ENCODE data around the gene PLAU. TPM values are rescaled to one million over a fixed set of nuclear protein-coding genes. Genes with fewer than 3 reads are reported as not detected.

The PLAU gene
- total RNA-seq, 1 donor from 2014 or later: 112 TPM

DNA sequence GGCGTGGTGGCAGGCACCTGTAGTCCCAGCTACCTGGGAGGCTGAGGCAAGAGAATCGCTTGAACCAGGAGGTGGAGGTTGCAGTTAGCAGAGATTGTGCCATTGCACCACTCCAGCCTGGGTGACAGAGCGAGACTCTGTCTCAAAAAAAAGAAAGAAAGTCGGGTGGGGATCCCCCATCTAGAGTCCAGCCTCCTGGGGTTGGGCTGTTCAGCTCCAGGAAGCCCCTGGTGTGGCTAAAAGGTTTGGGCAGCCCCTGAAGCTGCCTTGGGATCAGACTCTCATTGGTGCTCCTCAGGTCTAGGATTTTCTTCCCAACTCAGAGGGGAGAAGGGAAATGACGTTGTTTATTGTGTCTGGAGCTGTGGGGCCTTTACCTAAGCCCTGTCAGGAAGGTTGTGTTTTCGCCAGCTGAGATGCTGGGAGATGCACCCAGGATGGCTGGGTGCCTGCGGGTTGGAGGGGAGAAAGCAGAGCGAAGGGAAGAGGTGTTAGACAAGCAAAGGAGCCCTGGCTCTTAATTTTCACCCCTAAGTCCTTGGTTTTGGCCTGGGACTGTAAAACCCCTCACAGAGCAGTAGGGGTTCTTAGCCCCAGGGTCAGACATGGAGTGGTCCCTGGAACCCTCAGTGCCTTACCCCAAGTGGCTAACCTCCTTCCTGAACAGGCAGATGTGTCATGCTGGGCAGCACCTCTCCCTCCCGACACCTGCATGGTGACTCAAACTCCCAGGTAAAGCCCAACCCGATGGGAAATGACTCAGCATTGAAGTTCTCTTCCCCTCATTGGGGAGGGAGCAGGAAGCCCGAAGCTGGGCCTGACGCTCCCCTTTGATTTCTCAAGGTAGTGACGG, 21.1 kb downstream of the PLAU start:
- H3K4me1 Mint-ChIP-seq (ENCODE audit: unreplicated experiment): peaks cover 9% of the 10 kb centered on the region
- no peaks in the 10 kb centered on the region for H3K9me3 Mint-ChIP-seq (ENCODE audit: unreplicated experiment)
- no peaks in the 10 kb centered on the region for H3K36me3 Mint-ChIP-seq (ENCODE audit: unreplicated experiment)
- H3K27ac Mint-ChIP-seq (ENCODE audit: unreplicated experiment): no peak overlapping the region
- TF ChIP-seq, protein P1, sequence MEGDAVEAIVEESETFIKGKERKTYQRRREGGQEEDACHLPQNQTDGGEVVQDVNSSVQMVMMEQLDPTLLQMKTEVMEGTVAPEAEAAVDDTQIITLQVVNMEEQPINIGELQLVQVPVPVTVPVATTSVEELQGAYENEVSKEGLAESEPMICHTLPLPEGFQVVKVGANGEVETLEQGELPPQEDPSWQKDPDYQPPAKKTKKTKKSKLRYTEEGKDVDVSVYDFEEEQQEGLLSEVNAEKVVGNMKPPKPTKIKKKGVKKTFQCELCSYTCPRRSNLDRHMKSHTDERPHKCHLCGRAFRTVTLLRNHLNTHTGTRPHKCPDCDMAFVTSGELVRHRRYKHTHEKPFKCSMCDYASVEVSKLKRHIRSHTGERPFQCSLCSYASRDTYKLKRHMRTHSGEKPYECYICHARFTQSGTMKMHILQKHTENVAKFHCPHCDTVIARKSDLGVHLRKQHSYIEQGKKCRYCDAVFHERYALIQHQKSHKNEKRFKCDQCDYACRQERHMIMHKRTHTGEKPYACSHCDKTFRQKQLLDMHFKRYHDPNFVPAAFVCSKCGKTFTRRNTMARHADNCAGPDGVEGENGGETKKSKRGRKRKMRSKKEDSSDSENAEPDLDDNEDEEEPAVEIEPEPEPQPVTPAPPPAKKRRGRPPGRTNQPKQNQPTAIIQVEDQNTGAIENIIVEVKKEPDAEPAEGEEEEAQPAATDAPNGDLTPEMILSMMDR (IDR thresholded peaks at IDR 0.05): no peak
- no peaks in the 10 kb centered on the region for H3K27me3 Mint-ChIP-seq (ENCODE audit: unreplicated experiment)
- H3K4me3 Mint-ChIP-seq (ENCODE audit: unreplicated experiment): no peak overlapping the region
- no peak for DNase-seq (ENCODE audit: extremely low spot score, unreplicated experiment)

DNA sequence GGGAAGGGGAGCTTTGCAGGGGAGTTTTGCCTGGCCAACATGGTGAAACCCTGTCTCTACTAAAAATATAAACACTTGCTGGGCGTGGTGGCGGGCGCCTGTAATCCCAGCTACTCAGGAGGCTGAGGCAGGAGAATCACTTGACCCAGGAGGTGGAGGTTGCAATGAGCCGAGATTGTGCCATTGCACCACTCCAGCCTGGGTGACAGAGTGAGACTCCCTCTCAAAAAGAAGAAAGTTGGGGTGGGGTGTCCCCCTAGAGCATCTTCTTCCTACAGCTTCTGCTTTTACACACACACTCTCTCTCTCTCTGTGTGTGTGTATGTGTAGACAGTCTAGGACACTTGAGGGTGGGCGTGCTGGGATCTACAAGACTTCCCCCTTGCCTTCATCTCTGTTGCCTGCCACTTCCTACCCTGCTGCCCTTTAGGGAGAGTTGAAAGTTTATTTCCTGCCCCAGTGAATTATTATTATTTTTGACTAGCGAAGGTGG, 21.7 kb downstream of the PLAU start:
- no peak for DNase-seq (ENCODE audit: extremely low spot score, unreplicated experiment)
- peaks cover 14% of the 10 kb centered on the region for H3K4me1 Mint-ChIP-seq (ENCODE audit: unreplicated experiment)
- H3K27ac Mint-ChIP-seq (ENCODE audit: unreplicated experiment): no peak overlapping the region
- TF ChIP-seq, protein P1 (IDR thresholded peaks at IDR 0.05): no peak
- H3K4me3 Mint-ChIP-seq (ENCODE audit: unreplicated experiment): no peak overlapping the region
- H3K36me3 Mint-ChIP-seq (ENCODE audit: unreplicated experiment): no peaks in the 10 kb centered on the region
- H3K27me3 Mint-ChIP-seq (ENCODE audit: unreplicated experiment): no peaks in the 10 kb centered on the region
- H3K9me3 Mint-ChIP-seq (ENCODE audit: unreplicated experiment): no peaks in the 10 kb centered on the region

DNA sequence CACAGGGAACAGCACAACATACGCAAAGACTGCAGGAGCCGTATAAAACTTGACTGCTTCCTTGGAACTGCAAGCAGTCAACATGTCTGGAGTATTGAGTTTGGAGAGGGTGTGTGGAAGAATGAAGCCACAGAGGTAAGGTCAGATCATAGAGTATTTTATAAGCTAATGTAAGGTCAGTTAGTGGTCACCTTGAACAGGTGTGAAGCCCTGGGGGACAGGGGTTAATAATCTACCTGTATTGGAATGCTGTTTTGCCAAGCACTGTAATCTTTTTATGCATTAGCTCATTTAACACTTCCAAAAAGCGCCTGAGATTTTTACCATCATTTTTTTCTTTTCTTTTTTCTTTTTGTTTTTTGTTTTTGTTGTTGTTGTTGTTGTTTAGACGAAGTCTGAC, 23.1 kb downstream of the PLAU start:
- Mint-ChIP-seq H3K9me3 (ENCODE audit: unreplicated experiment) (no peaks in the 10 kb centered on the region), H3K4me3 (ENCODE audit: unreplicated experiment) (no peak overlapping the region), H3K4me1 (ENCODE audit: unreplicated experiment) (peaks cover 27% of the 10 kb centered on the region), H3K36me3 (ENCODE audit: unreplicated experiment) (no peaks in the 10 kb centered on the region), H3K27me3 (ENCODE audit: unreplicated experiment) (no peaks in the 10 kb centered on the region), H3K27ac (ENCODE audit: unreplicated experiment) (no peak overlapping the region)
- TF ChIP-seq, protein P1 (IDR thresholded peaks at IDR 0.05): no peak
- no peak for DNase-seq (ENCODE audit: extremely low spot score, unreplicated experiment)

DNA sequence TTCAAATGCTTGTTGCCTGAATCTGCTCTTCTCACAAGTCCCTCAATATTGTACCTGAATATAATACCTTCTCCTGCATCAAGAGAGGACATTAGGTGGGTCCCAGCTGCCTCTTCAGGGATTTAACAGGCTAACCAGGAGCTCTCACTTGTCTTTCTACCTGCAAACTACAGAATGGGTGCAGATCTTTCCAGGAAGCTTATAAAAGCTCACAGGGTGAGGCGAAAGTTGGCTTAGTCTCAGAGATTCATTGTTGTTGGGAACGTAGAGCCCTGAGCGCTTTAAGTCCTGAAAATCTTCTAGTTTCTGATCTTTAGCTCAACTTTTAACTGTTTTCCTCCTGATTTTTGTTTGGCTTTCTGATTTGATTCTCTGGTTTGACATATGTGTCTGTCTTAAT, 25.0 kb downstream of the PLAU start:
- Mint-ChIP-seq H3K4me3 (ENCODE audit: unreplicated experiment) (no peak overlapping the region), H3K9me3 (ENCODE audit: unreplicated experiment) (no peaks in the 10 kb centered on the region), H3K27me3 (ENCODE audit: unreplicated experiment) (no peaks in the 10 kb centered on the region), H3K27ac (ENCODE audit: unreplicated experiment) (no peak overlapping the region), H3K36me3 (ENCODE audit: unreplicated experiment) (no peaks in the 10 kb centered on the region), H3K4me1 (ENCODE audit: unreplicated experiment) (peaks cover 30% of the 10 kb centered on the region)
- no peak for DNase-seq (ENCODE audit: extremely low spot score, unreplicated experiment)
- TF ChIP-seq, protein P1 (IDR thresholded peaks at IDR 0.05): no peak

DNA sequence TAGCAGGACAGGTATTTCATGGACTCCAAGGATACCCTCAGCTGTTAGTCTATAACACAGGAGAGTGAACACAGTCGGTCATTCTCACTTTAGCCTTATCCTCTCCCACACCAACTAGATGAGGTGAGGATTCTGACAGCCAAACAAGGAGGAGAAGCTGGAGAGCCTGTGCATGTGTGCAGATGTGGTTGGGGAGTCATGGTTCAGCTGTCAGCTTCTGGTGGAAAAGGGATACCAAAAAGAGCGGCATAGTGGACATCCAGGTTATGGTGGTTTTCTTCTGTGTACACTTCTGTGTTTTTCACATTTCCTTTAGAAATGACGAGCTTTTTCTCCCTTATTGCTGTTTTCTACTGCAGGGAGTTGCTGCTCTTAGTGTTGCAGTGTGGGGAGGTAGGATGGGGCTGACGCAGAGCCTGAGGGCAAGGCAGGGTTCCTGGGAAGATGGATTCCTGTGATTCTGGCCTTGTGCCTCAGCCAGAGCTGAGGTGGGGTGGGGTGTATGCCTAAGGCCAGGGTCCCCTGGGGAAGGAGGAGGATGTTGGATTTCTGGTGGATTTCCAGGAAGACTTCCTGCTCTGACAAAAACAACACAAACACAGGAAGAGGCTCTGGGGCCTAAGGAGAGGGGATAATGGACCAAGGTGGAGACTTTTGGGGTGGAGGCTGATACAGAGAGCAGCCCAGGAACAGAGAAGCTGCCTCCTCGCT, 26.6 kb downstream of the PLAU start:
- TF ChIP-seq, protein P1 (IDR thresholded peaks at IDR 0.05): no peak
- Mint-ChIP-seq H3K36me3 (ENCODE audit: unreplicated experiment) (no peaks in the 10 kb centered on the region), H3K27ac (ENCODE audit: unreplicated experiment) (peak overlapping the region; percentile 93), H3K27me3 (ENCODE audit: unreplicated experiment) (no peaks in the 10 kb centered on the region), H3K4me3 (ENCODE audit: unreplicated experiment) (no peak overlapping the region), H3K4me1 (ENCODE audit: unreplicated experiment) (peaks cover 34% of the 10 kb centered on the region), H3K9me3 (ENCODE audit: unreplicated experiment) (no peaks in the 10 kb centered on the region)
- DNase-seq (ENCODE audit: extremely low spot score, unreplicated experiment): no peak
